ENCODE measurements around the gene LRP1B.

The LRP1B gene

GRCh38 chr2:140589696-140590095 is 1541.1 kb downstream of the LRP1B start:
- Histone ChIP-seq H3K9ac (ENCODE audit: low read depth, low read length, poor library complexity, severe bottlenecking) (no peak overlapping the region), H2AFZ (ENCODE audit: low read length) (no peak overlapping the region), H3K27me3 (ENCODE audit: insufficient read depth, low read length, poor library complexity, severe bottlenecking) (no peaks in the 10 kb centered on the region), H3K4me3 (ENCODE audit: low read length, poor library complexity, severe bottlenecking) (no peak overlapping the region), H3K36me3 (ENCODE audit: insufficient read depth, low read length) (no peaks in the 10 kb centered on the region), H3K9me2 (replicated peaks; ENCODE audit: low read depth, low read length) (no peaks in the 10 kb centered on the region), H4K20me1 (ENCODE audit: insufficient read depth, low read length, poor library complexity, severe bottlenecking) (no peaks in the 10 kb centered on the region), H3K4me2 (ENCODE audit: low read depth, low read length, poor library complexity, severe bottlenecking) (no peak overlapping the region), H3K4me1 (ENCODE audit: insufficient read depth, low read length, poor library complexity, severe bottlenecking) (no peaks in the 10 kb centered on the region), H3F3A (ENCODE audit: low read depth) (no peaks in the 10 kb centered on the region), H3K9me3 (ENCODE audit: insufficient read depth, low read depth, low read length) (no peaks in the 10 kb centered on the region), H3K79me2 (ENCODE audit: insufficient read depth, low read length) (no peaks in the 10 kb centered on the region)
- TF ChIP-seq CTCF (conservative IDR thresholded peaks at IDR 0.05; ENCODE audit: low read length) (no peak), EZH2phosphoT487 (IDR thresholded peaks at IDR 0.05; ENCODE audit: borderline replicate concordance) (no peak)

- no peaks in the 10 kb centered on the region for H3K36me3 ChIP-seq (ENCODE audit: insufficient read depth, low read length)
- no peak overlapping the region for H3K4me2 ChIP-seq (ENCODE audit: low read depth, low read length, poor library complexity, severe bottlenecking)
- TF ChIP-seq EZH2phosphoT487 (IDR thresholded peaks at IDR 0.05; ENCODE audit: borderline replicate concordance), result no peak
- no peak for TF ChIP-seq CTCF (conservative IDR thresholded peaks at IDR 0.05; ENCODE audit: low read length)
- H3K9me3 ChIP-seq (ENCODE audit: insufficient read depth, low read depth, low read length), result no peaks in the 10 kb centered on the region
- H3K79me2 ChIP-seq (ENCODE audit: insufficient read depth, low read length), result no peaks in the 10 kb centered on the region
- H3K4me3 ChIP-seq (ENCODE audit: low read length, poor library complexity, severe bottlenecking), result no peak overlapping the region
- no peaks in the 10 kb centered on the region for H4K20me1 ChIP-seq (ENCODE audit: insufficient read depth, low read length, poor library complexity, severe bottlenecking)
- no peaks in the 10 kb centered on the region for H3K9me2 ChIP-seq (replicated peaks; ENCODE audit: low read depth, low read length)
- no peaks in the 10 kb centered on the region for H3K4me1 ChIP-seq (ENCODE audit: insufficient read depth, low read length, poor library complexity, severe bottlenecking)
- H3F3A ChIP-seq (ENCODE audit: low read depth), result no peaks in the 10 kb centered on the region
- H3K27me3 ChIP-seq (ENCODE audit: insufficient read depth, low read length, poor library complexity, severe bottlenecking), result no peaks in the 10 kb centered on the region
- no peak overlapping the region for H2AFZ ChIP-seq (ENCODE audit: low read length)
- no peak overlapping the region for H3K9ac ChIP-seq (ENCODE audit: low read depth, low read length, poor library complexity, severe bottlenecking)
These were observed 1541.5 kb downstream of the LRP1B start for GRCh38 chr2:140589273-140589672.

GRCh38 chr2:140586379-140586778 is 1544.4 kb downstream of the LRP1B start:
- TF ChIP-seq CTCF (conservative IDR thresholded peaks at IDR 0.05; ENCODE audit: low read length) (peak; percentile 67), EZH2phosphoT487 (IDR thresholded peaks at IDR 0.05; ENCODE audit: borderline replicate concordance) (no peak)
- H3F3A ChIP-seq (ENCODE audit: low read depth), result no peaks in the 10 kb centered on the region
- H3K4me3 ChIP-seq (ENCODE audit: low read length, poor library complexity, severe bottlenecking), result no peak overlapping the region
- H3K36me3 ChIP-seq (ENCODE audit: insufficient read depth, low read length), result no peaks in the 10 kb centered on the region
- H3K79me2 ChIP-seq (ENCODE audit: insufficient read depth, low read length), result no peaks in the 10 kb centered on the region
- no peak overlapping the region for H2AFZ ChIP-seq (ENCODE audit: low read length)
- no peaks in the 10 kb centered on the region for H3K4me1 ChIP-seq (ENCODE audit: insufficient read depth, low read length, poor library complexity, severe bottlenecking)
- no peaks in the 10 kb centered on the region for H3K27me3 ChIP-seq (ENCODE audit: insufficient read depth, low read length, poor library complexity, severe bottlenecking)
- H4K20me1 ChIP-seq (ENCODE audit: insufficient read depth, low read length, poor library complexity, severe bottlenecking), result no peaks in the 10 kb centered on the region
- H3K9me2 ChIP-seq (replicated peaks; ENCODE audit: low read depth, low read length), result no peaks in the 10 kb centered on the region
- no peaks in the 10 kb centered on the region for H3K9me3 ChIP-seq (ENCODE audit: insufficient read depth, low read depth, low read length)
- no peak overlapping the region for H3K9ac ChIP-seq (ENCODE audit: low read depth, low read length, poor library complexity, severe bottlenecking)
- H3K4me2 ChIP-seq (ENCODE audit: low read depth, low read length, poor library complexity, severe bottlenecking), result no peak overlapping the region
